GM18520 (cell line): Measurements from ENCODE around the gene TXNRD3.
"Not testable (repeated sequence)": the region's sequence is repeated elsewhere in the genome, so short reads cannot be mapped to it uniquely, and the experiment has no call there.

ENCODE experiments used
- ATAC-seq: cut with Tn5 transposase; IDR thresholded peaks from one replicate; pipeline ENCODE4 v1.9.1; 2021; ENCODE audit not compliant: unreplicated experiment

TXNRD3 gene

DNA sequence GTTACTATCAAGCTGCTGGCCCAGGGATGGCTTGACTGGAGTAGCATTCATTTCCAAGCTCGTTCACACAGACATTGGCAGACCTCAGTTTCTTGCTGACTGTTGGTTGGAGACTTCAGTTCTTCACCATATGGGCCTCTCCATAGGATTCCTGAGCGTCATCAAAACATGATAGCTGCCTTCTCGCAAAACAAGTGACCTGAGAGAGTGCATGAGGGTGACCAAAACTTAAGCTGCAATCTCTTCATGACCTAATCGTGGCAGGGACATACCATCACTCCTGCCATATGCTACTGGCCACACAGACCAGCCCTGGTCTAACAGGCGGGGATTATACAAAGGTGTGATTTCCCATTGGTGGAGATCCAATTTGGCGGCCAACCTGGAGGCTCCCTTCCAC, 50.2 kb downstream of the TXNRD3 start:
- no peak for ATAC-seq

DNA sequence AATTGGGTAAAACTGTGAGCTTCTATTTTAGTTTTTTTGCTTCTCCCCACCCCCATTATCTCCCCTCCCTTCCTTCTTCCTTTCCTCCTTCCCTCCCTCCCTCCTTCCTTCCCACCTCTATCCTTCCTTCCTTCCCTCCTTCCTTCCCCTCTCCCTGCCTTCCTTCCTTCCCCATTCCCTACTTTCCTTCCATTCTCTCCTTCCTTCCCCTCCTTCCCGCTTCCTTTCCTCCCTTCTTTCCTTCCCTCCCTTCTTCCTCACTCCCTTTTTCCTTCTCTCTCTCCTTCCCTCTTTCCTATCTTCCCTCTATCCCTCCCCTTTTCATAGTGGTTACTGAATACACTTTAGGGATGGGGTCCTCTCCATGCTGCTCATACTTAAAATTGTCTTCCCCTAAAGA, 55.8 kb downstream of the TXNRD3 start:
- ATAC-seq, result no peak

DNA sequence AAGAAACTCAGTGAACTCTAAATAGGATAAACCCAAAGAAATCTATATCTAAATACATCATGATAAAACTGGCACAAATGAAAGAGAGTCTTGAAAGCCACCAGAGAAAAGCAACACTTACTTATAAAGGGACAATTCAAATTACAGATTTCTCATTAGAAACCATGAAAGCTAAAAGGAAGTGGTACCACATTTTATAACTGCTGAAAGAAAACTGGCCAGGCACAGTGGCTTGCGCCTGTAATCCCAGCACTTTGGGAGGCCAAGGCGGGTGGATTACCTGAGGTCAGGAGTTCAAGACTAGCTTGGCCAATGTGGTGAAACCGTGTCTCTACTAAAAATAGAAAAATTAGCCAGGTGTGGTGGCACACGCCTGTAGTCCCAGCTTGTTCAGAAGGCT, 59.4 kb downstream of the TXNRD3 start:
- ATAC-seq, result not testable (repeated sequence)

DNA sequence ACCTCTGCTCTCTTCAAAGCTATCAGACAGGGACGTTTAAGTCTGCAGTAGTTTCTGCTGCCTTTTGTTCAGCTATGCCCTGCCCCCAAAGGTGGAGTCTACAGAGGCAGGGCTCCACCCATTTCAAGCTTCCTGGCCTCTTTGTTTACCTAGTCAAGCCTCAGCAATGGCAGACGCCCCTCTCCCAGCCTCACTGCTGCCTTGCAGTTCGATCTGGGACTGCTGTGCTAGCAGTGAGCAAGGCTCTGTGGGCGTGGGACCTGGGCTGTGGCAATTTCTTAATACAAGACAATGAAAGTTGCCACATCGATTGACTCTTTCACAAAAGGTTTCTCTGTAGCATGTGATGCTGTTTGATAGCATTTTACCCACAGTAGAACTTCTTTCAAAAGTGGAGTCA, 63.4 kb downstream of the TXNRD3 start:
- ATAC-seq, result not testable (repeated sequence)

DNA sequence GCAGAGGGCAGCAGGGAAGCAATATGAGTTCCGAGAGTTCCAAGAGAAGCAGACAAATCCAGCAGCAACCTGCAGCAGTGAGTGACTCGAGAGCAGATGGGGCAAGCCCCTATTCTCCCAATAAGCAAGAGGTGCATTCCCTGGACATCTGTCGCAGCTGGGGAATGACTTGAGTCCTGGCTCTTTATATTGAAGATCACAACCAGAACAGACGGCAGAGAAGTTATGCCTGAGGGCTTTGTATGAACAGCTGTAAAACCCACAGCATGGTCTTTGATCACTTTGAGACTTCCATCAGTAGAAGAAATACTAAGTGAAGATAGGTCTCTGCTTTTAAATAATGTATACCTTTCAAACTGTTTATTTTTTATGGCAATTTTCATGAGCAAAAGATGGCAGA, 72.6 kb downstream of the TXNRD3 start:
- no peak for ATAC-seq

DNA sequence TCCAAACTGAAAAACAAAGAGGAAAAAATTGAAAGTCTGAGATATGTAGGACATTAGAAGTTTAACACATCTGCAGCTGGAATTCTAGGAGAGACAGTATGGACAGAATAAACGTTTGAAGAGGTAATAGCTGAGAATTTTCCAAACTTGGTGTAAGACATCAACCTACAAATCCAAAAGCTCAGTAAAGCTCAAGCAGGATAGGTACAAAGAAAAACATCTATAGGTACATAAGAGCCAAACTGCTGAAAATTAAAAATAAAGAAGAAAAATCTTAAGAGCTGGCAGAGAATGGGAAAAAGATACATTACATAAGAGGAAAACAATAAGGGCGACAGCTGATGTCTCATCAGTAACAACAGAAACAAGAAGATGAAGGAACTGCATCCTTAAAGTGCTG, 73.4 kb downstream of the TXNRD3 start:
- no peak for ATAC-seq

DNA sequence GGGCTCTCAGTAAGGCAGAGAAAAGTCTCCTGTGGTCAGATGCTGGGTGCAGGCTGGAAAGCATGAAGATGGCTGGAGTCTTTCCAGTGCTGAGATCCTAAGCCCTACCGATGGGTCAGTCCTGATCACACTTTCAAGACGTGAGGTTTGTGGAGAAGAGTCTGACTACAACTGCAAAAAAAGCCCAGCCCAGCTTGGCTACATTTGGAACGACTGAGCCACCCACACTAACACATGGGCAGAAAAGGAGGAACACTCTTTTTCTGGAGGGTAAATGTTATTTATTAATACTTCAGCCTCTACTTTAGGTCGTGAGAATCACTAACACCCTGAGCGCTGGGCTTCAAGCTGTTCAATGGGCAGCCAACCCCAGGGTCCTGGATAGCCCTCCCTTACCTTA, 74.2 kb downstream of the TXNRD3 start:
- no peak for ATAC-seq

DNA sequence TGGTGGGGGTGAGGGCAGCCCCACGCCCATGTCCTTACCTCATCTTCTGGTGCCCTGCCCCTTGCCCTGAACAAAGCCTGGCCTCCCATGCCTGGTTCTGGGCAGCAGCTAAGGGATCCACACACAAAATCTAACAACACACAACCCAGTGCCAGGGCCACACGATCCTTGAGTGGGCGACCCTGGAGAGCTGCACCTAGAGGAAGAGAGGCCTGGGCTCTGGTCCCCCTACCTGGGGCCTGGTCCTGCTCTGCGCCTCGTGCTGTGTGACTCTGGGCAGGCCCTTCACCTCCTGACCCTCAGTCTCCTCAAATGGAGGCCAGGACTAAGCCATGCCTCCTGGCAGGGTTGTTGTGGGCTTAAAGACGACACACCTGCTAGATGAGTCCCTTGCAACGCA, 76.2 kb downstream of the TXNRD3 start:
- no peak for ATAC-seq

DNA sequence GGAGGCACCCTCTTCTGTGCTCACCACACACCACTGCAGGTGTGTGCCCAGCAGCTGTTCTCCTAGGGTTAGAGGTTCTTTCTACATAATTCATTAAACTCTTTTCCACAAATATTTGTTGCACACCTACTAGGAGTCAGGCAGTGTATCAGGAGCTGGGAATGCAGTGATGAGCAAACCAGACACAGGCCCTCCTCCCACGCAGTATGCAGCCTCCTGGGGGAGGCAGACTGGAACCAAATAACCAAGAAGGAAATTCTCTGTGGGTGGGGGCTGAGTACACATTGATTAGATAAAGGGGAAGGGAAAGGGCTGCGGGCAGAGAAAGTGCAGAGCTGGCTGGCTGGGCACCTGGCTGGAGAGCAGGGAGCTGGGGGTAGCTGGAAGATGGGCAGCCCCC, 77.7 kb downstream of the TXNRD3 start:
- no peak for ATAC-seq

DNA sequence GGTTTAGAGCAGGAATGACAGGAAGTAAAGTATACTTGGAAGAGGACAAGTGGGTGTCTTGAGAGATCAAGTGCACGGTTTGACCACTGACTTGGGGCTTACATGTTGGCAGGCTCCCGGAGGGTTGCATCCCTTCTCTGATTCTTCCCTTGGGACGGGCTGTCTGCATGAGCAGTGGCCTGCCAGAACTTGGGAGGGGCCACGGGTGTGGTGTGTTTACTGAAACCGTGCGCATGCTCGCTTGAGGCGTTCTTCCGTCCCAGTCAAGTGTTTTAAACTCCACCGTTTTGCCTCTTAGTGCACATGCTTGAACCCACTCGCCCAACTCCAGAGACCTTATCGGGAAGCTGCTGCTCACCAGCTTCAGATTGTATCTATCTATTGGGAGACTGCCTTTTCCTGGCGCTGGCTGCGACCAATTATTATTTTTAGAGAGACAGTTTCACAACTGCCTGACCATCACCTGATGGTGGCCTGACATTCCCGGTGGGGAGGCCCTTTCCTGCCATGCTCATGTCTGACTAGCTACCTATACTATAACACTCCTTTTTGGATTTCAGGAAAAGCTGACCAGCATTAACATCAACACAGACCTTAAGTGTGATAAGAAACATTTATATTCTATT, 81.3 kb downstream of the TXNRD3 start:
- no peak for ATAC-seq

DNA sequence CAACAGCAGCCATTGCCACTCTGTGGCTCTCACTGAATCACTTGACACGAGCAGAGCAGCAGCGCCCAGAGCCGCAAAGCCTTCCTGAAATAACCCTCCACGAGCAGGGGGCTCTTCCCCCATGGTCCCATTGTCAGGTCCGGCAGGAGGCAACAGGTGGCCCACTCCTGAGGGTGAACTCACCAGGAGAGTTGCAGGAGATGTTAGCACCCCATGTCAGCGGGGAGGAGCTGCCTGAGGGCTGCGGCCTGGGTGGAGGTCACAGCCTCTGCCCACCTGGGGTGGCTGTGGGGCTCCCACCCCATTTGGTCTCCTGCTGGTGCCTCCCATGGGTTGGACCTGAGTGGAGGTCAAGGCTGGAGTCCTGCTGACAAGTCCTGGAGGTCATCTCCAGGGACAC, 83.8 kb downstream of the TXNRD3 start:
- ATAC-seq, result no peak

DNA sequence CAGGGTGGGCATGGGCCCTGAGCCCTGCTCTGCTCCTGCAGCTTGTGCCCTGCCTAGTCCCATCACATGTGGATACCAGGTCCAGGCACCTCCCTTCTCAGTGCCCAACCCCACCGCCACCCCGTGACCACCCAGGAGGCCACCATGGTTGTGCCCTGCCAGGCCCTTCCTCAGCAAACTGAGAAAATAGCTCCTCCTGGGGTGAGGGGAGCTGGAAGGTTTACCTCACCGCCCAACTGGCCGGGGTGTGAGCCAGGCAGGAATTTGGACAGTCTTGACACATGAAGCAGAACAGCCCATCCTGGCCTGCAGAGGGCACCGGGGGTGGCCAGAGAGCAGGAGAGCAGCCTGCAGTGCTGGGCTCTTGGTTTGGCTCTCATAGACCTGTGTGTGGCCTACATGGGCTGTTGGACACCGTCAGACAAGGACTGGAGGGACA, 84.8 kb downstream of the TXNRD3 start:
- no peak for ATAC-seq

DNA sequence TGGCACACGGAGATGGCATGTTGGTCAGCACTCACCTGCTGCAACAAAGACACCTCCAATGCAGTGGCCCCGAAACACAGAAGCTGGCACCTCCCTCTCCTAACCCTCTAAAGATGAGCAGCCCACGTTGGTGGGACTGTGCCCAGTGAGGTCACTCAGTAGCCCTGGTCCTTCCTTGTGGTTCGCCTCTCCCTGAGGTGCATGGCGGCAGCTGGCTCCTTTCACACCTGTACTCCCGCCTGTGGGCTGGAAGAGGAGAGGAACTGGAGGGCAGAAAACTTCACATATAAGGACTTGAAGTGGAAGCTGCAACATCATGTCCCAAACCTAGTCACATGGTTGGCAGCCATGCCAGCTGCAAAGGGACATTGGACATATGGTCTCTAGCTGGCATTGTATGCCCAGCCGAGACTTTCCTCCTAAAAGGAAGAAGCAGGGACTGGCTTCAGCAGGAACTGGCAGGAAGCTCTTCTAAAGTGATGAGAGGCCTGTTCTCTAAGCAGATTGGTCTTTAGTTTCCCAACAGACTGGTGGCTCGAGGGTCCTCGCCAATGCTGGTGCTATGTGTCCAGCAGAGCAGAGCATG, 85.4 kb downstream of the TXNRD3 start:
- no peak for ATAC-seq

DNA sequence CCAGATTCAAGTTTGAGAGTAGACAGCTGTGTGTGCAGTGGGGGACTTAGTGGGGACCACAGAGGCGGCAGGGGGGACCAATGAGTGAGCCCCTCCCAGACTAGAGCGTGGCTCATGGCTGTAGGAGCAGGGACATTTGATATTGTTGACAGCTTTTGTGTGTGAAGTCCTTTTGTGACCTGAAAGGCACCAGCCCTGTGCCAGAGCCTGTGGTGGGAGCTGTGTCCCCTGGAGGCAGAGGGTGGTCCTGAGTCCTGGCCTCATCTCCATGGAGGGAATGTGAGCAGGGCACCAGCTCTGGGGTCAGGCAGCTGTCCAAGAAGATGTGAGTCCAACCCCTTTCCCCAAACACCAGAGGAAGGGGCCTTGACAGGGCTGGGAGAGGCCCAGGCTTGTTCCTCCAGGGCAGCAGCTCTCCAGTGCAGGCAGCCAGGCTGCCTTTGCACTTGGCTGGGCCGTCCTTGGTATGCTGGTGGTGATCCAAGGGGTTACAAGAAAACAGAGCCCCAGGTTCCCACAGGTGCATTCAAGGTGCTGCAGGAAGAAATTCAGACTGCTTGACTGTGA, 86.1 kb downstream of the TXNRD3 start:
- ATAC-seq, result no peak

DNA sequence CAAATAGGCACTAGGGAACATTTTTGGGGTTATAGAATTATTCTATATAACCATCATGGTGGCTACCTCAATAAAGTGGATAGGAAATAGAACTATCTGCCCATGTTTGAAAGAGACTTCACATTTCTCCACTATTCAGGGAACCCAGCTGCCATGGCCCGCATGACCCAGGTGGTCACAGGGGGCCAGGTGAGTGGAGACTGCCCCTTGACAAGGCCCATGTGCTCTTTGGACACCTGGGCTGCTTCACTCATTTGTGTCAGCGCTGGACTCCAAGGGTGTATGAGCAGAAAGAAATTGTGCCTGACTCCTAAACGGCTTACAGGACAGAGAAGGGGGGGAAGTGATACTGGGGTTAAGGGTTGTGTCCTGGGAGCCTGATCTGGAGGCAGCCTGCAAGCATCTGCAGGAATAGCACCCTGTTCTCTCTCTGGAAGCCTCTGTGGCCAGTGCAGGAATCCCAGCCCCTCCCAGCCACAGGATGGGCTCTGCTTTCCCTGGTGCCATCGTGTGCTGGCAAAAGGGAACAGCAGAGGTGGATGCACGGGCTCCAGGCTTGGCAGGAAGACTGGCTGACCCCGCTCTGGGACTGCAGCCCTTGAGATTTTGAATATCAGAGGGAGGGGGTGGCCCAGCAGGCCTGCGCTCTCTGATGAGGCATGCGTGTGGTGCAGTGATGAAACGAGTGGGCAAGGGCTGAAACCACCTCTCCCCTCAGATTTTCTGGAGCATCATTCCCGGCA, 87.1 kb downstream of the TXNRD3 start:
- no peak for ATAC-seq

DNA sequence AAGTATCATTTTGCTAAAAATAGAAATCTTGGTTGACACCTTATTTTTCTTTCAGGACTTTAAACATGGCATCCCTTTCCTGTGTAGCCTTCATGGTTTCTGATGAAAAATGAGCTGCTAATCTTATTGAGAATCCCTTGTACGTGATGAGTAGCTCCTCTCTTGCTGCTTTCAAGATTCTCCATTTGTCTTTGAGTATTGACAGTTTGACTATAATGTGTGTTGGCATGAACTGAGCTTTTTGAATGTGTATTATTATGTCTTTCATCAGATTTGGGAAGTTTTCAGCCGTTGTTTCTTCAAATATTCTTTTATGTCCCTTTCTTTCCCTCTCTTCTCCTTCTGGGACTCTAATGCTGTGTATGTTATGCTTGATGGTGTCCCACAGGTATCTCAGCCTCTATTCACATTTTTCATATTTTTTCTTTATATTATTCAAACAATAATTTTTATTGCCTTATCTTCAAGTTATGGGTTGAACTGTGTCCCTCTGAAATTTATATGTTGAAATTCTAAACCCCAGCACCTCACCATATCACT, 92.1 kb downstream of the TXNRD3 start:
- ATAC-seq, result no peak

DNA sequence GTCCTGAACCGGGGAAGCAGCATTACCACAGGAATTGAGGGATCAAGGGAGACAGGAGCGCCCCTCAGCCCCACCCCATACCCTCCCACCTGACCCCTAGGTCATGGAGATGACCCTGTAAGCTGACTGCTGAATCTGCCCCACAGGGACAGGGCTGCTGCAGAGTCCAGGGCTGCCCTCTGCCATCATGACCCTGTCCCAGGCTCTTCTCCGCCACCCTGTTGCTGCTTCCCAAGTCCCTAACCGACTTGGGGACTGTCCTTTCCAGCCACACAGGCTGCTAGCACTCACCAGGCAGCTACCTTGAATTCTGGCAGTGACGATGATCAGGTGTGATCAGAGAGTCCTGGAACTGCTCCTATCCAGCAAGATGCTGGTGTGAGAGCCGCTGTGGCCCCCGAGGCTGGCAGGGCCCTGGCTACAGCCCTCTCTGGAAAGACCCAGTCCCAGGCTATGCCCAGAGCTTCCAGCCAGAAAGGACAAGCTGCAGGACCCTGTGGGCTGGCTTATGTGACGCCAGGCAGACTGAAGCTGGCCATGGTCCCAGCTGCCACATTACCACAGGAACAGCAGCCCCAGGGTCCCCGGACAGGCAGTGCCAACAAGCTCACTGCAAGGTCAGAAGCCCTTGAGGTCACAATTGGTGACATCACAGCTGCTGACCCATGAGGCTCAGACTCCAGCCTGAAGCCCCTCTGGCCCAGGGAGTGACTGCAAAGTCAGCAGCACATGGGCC, 96.4 kb downstream of the TXNRD3 start, which contains the start of gene C3orf22:
Gene C3orf22, minus strand, starts transcription at position 597 of the 736 bp plus-strand sequence. CDS start 5,542 bp downstream, outside the sequence.
- ATAC-seq, result no peak

DNA sequence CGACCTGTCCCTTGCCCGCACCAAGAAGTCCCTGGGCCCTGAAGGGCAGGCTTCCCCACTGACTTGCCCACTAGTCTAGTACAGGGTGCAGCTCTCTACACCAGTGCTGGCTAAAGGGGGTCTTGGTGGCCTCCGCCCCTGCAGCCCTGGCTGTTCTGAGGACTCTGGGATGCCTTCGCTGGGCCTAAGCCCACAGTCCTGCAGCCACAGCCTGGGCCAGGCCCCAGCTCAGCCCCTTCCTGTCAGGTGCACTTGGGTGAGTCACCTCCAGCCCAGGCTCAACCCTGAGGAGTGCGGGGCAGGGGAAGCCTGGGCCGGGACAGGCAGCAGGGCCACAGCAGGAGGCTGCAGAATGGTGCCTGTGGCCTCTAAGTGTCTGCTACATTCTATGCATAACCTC, 97.2 kb downstream of the TXNRD3 start:
- ATAC-seq, result no peak

DNA sequence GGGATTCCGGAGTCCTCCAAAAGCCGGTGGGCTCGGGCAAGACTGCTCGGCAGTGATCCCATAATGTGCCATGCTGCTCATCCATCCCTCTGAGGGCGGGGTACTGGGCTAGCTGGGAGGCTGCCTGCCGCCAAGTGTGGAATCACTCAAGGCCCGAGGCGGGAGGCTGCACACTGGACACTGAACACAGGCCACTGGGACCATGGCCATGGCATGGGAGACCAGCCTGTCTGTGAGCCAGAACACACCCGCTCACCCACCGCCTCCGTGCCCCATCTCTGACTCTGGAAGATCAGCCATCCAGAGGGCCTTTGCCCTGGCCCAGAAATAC, 97.5 kb downstream of the TXNRD3 start:
- no peak for ATAC-seq
